ENCODE data around the gene MYBPC1.

GRCh38 chr12:101552277-101552676 is 42.5 kb upstream of the MYBPC1 start:
- no peak for TF ChIP-seq POLR2A (IDR thresholded peaks at IDR 0.05; ENCODE audit: low read length)
- TF ChIP-seq GATA1 (IDR thresholded peaks at IDR 0.05; ENCODE audit: low read depth, low read length) = no peak

Data from erythroblast (primary cell).